A172 (cell line): ENCODE results near the gene POLR2M. TPM values are rescaled to one million over a fixed set of nuclear protein-coding genes. Genes with fewer than 3 reads are reported as not detected.

ENCODE experiments used
- DNase-seq: peaks from one replicate; pipeline ENCODE4 v3.0.0-alpha.2; 2015; ENCODE audit warnings: low spot score
- total RNA-seq: library from RNA; depleted of rRNA; stranded (reverse); fragments of >200 nt; shearing (Covaris generic); gene quantifications from 2 replicates; pipeline ENCODE4 v1.2.3, GENCODE V29; 2014; rRNA removed

Gene POLR2M
- total RNA-seq, 1 experiment from 2014 or later, result 114 TPM

GRCh38 chr15:57738734-57739237 lies 32.3 kb downstream of the POLR2M start:
- DNase-seq, result no peak

- no peak for DNase-seq
Observed at GRCh38 chr15:57740048-57740447, 33.5 kb downstream of the POLR2M start.

- no peak for DNase-seq
Observed at GRCh38 chr15:57741089-57741488, 34.6 kb downstream of the POLR2M start.

- peak; percentile 3 for DNase-seq
Observed at GRCh38 chr15:57743424-57743823, 36.9 kb downstream of the POLR2M start.

GRCh38 chr15:57746786-57747185 lies 40.3 kb downstream of the POLR2M start:
- no peak for DNase-seq

GRCh38 chr15:57747206-57747896 lies 40.8 kb downstream of the POLR2M start:
- DNase-seq, result no peak

- peak; percentile 28 for DNase-seq
Observed at GRCh38 chr15:57751177-57751800, 44.8 kb downstream of the POLR2M start.

GRCh38 chr15:57752436-57752835 lies 45.9 kb downstream of the POLR2M start:
- no peak for DNase-seq

GRCh38 chr15:57752840-57753239 lies 46.3 kb downstream of the POLR2M start:
- no peak for DNase-seq

GRCh38 chr15:57756466-57756865 lies 50.0 kb downstream of the POLR2M start:
- DNase-seq, result no peak

GRCh38 chr15:57758560-57758959 lies 52.0 kb downstream of the POLR2M start:
- no peak for DNase-seq

GRCh38 chr15:57761562-57761961 lies 55.0 kb downstream of the POLR2M start:
- no peak for DNase-seq

GRCh38 chr15:57762302-57762701 lies 55.8 kb downstream of the POLR2M start:
- no peak for DNase-seq

GRCh38 chr15:57763176-57763964 lies 56.9 kb downstream of the POLR2M start:
- DNase-seq, result no peak

Other genes with a start within 250 kb of the POLR2M start
- 3.2 and 4.3 TPM in 2 replicates for gene MYZAP, start 114.8 kb upstream of the POLR2M start, total RNA-seq